HCT116 (cell line): ENCODE results near the gene TLE7. TPM values are rescaled to one million over a fixed set of nuclear protein-coding genes. Genes with fewer than 3 reads are reported as not detected.

Experiments
- ATAC-seq: fragments of 200-7000 bp; cut with Tn5 transposase; 2 replicates; pipeline ENCODE4 v1.9.1; 2020; ENCODE audit warnings: mild to moderate bottlenecking, moderate library complexity
- BruUV-seq: library from RNA; stranded (reverse); fragments of 400-500 nt; replicated peaks from 2 replicates; lab custom pipeline; 2021; lab: Mats Ljungman, UMichigan
- CTCF ChIA-PET: fragments of 300-600 bp; sonication (Branson Sonifier 250); formaldehyde crosslinking; loops from one replicate; lab custom pipeline; 2021; ENCODE audit warnings: antibody characterized with exemption; lab: Charles Lee
- POLR2A ChIA-PET: fragments of 300-600, 350-600 bp; sonication (Branson Sonifier 250); formaldehyde crosslinking; loops from one replicate; lab custom pipeline; 2021; ENCODE audit warnings: antibody characterized with exemption; lab: Charles Lee
- RAD21 ChIA-PET, 2 experiments: fragments of 300-600 bp; sonication (Branson Sonifier 250); formaldehyde crosslinking; loops; one replicate each; lab custom pipeline; 2023; ENCODE audit warnings: low total read pairs in 2 of 2; ENCODE audit not compliant: uncharacterized antibody in 2 of 2, unreplicated experiment in 2 of 2, low non-redundant PET in 1 of 2; lab: Charles Lee
- DNase-seq: peaks from one replicate; pipeline ENCODE4 v3.0.0-alpha.2; 2010; ENCODE audit warnings: low read depth, low spot score
- H2AFZ ChIP-seq: fragments of 200-600 bp; shearing (Covaris generic), sonication (generic); 2 replicates; pipeline ENCODE4 v1.6.1; 2017; ENCODE audit warnings: low read depth, mixed run types, mixed read lengths, antibody characterized with exemption, low read length; ENCODE audit not compliant: poor library complexity, severe bottlenecking
- H3K27ac ChIP-seq: 2 replicates; pipeline ENCODE4 v1.5.1; 2012; ENCODE audit warnings: low read depth, low read length
- H3K27me3 ChIP-seq: fragments of 200-600 bp; sonication (generic); 2 replicates; pipeline ENCODE4 v1.6.1; 2016; ENCODE audit warnings: mixed run types, low read length, mixed read lengths; ENCODE audit not compliant: insufficient read depth
- H3K36me3 ChIP-seq, 2 experiments: fragments of 200-500 bp in 1 of 2; fragments of 200-600 bp in 1 of 2; sonication (Bioruptor generic) in 1 of 2; sonication (generic) in 1 of 2; 2 replicates each; pipeline versions ENCODE4 v1.5.1 to v1.6.1; 2014 to 2016; ENCODE audit warnings: low read length in 2 of 2, inconsistent platforms in 1 of 2, mixed read lengths in 1 of 2, mixed run types in 1 of 2; ENCODE audit not compliant: insufficient read depth in 2 of 2, control insufficient read depth in 1 of 2
- H3K4me1 ChIP-seq, 2 experiments: fragments of 200-600 bp in 1 of 2; sonication (generic) in 1 of 2; 2 replicates each; pipeline versions ENCODE4 v1.5.1 to v1.6.1; 2012 to 2017; ENCODE audit warnings: low read length in 2 of 2, inconsistent platforms in 1 of 2, mild to moderate bottlenecking in 1 of 2, mixed read lengths in 1 of 2, mixed run types in 1 of 2, moderate library complexity in 1 of 2; ENCODE audit not compliant: insufficient read depth in 2 of 2, control insufficient read depth in 1 of 2
- H3K4me2 ChIP-seq: fragments of 200-600 bp; sonication (generic); 2 replicates; pipeline ENCODE4 v1.6.1; 2017; ENCODE audit warnings: mixed run types, low read length, mixed read lengths
- H3K4me3 ChIP-seq, 2 experiments: fragments of 200-600 bp in 1 of 2; sonication (generic) in 1 of 2; replicated peaks in 1 of 2; 2 replicates each; pipeline ENCODE4 v1.5.1; 2011 to 2016; ENCODE audit warnings: low read length in 2 of 2, control low read depth in 1 of 2, low read depth in 1 of 2, mild to moderate bottlenecking in 1 of 2, mixed read lengths in 1 of 2, mixed run types in 1 of 2
- H3K79me2 ChIP-seq: fragments of 200-600 bp; sonication (generic); 2 replicates; pipeline ENCODE4 v1.6.1; 2017; ENCODE audit warnings: mild to moderate bottlenecking, mixed run types, low read length, moderate library complexity, mixed read lengths; ENCODE audit not compliant: insufficient read depth
- H3K9ac ChIP-seq: fragments of 200-600 bp; sonication (generic); 2 replicates; pipeline ENCODE4 v1.6.1; 2016; ENCODE audit warnings: low read length, mixed read lengths
- H3K9me2 ChIP-seq: fragments of 200-600 bp; sonication (generic), shearing (Covaris generic); 2 replicates; pipeline ENCODE4 v1.6.1; 2017; ENCODE audit warnings: mixed run types, mild to moderate bottlenecking, moderate library complexity; ENCODE audit not compliant: insufficient read depth
- H3K9me3 ChIP-seq, 2 experiments: fragments of 200-500 bp in 1 of 2; fragments of 200-600 bp in 1 of 2; sonication (Bioruptor generic) in 1 of 2; sonication (generic) in 1 of 2; 2 replicates each; pipeline ENCODE4 v1.6.1; 2014 to 2017; ENCODE audit warnings: low read length in 2 of 2, mixed read lengths in 2 of 2, inconsistent platforms in 1 of 2, low read depth in 1 of 2, mild to moderate bottlenecking in 1 of 2, mixed run types in 1 of 2, moderate library complexity in 1 of 2; ENCODE audit not compliant: control insufficient read depth in 1 of 2, insufficient read depth in 1 of 2
- H4K20me1 ChIP-seq: fragments of 200-600 bp; sonication (generic), shearing (Covaris generic); 2 replicates; pipeline ENCODE4 v1.6.1; 2017; ENCODE audit warnings: mixed run types, mild to moderate bottlenecking, moderate library complexity; ENCODE audit not compliant: insufficient read depth
- ATF3 ChIP-seq: IDR thresholded peaks from 2 replicates; pipeline ENCODE4 v1.6.1; 2012
- CEBPB ChIP-seq: IDR thresholded peaks from 2 replicates; pipeline ENCODE4 v1.6.1; 2012; ENCODE audit warnings: low read depth
- EGR1 ChIP-seq: IDR thresholded peaks from 2 replicates; pipeline ENCODE4 v1.6.1; 2012; ENCODE audit warnings: low read depth
- EZH2phosphoT487 ChIP-seq: fragments of 200-600 bp; IDR thresholded peaks from 2 replicates; pipeline ENCODE4 v1.6.1; 2018; ENCODE audit warnings: antibody characterized with exemption, borderline replicate concordance
- FOSL1 ChIP-seq: IDR thresholded peaks from 2 replicates; pipeline ENCODE4 v1.6.1; 2012; ENCODE audit warnings: low read depth
- POLR2A ChIP-seq: IDR thresholded peaks from 2 replicates; pipeline ENCODE4 v1.7.0; 2011; ENCODE audit warnings: borderline replicate concordance; ENCODE audit not compliant: insufficient read depth, insufficient read length; ENCODE audit errors: extremely low read depth
- RAD21 ChIP-seq: IDR thresholded peaks from 2 replicates; pipeline ENCODE4 v1.6.1; 2012; ENCODE audit warnings: low read depth, mild to moderate bottlenecking
- SIN3A ChIP-seq: IDR thresholded peaks from 2 replicates; pipeline ENCODE4 v1.6.1; 2012; ENCODE audit warnings: low read depth
- SP1 ChIP-seq: IDR thresholded peaks from 2 replicates; pipeline ENCODE4 v1.6.1; 2012; ENCODE audit warnings: low read depth
- TCF7L2 ChIP-seq: IDR thresholded peaks from 2 replicates; pipeline ENCODE4 v1.7.0; 2011; ENCODE audit warnings: borderline replicate concordance, inconsistent platforms; ENCODE audit not compliant: insufficient read depth, insufficient read length; ENCODE audit errors: extremely low read depth
- YY1 ChIP-seq: IDR thresholded peaks from 2 replicates; pipeline ENCODE4 v1.6.1; 2011; ENCODE audit warnings: low read length, low read depth, moderate library complexity, mild to moderate bottlenecking; ENCODE audit not compliant: insufficient replicate concordance; ENCODE audit errors: extremely low read depth
- ZFX ChIP-seq: fragments of 450-650 bp; IDR thresholded peaks from 2 replicates; pipeline ENCODE4 v1.6.1; 2017
- ZNF274 ChIP-seq: fragments of 200-500 bp; sonication (Bioruptor generic); IDR thresholded peaks from 2 replicates; pipeline ENCODE4 v1.6.1; 2014; ENCODE audit warnings: mild to moderate bottlenecking, low read depth, low read length, inconsistent platforms
- intact Hi-C: fragments of 100-400 bp; cut with micrococcal nuclease; formaldehyde crosslinking; loops from 2 replicates; pipeline ENCODE4 v1.10.0; 2022
- total RNA-seq: library from RNA; stranded (reverse); gene quantifications from one replicate; pipeline ENCODE4 v1.2.1, GENCODE V29; 2021; ENCODE audit not compliant: unreplicated experiment
- TF ChIP-seq, protein P1 (sequence below): IDR thresholded peaks from 2 replicates; pipeline ENCODE4 v1.6.1; 2012
- TF ChIP-seq, protein P2 (sequence below): IDR thresholded peaks from 2 replicates; pipeline ENCODE4 v1.6.1; 2011; ENCODE audit warnings: mild to moderate bottlenecking, low read length, moderate library complexity; ENCODE audit not compliant: insufficient replicate concordance; ENCODE audit errors: extremely low read depth

The TLE7 gene
- total RNA-seq, 1 experiment from 2014 or later, result not detected

GRCh38 chr16:71429581-71429980 lies 12.3 kb downstream of the TLE7 start:
- ATAC-seq (no peak), DNase-seq (no peak)
- no peaks in the 10 kb centered on the region for H4K20me1 ChIP-seq
- no peaks in the 10 kb centered on the region for H3K9me2 ChIP-seq
- peaks cover 0 to 7% of the 10 kb centered on the region in 2 experiments; a peak in 1 of 4 replicates for H3K9me3 ChIP-seq
- H2AFZ ChIP-seq, result no peak overlapping the region
- H3K36me3 ChIP-seq, result no peaks in the 10 kb centered on the region
- H3K27me3 ChIP-seq, result no peaks in the 10 kb centered on the region
- H3K4me1 ChIP-seq, result peaks cover 4 to 14% of the 10 kb centered on the region in 2 experiments; a peak in 3 of 4 replicates
- no TSS peak for BruUV-seq
- ChIA-PET RAD21 (no interaction called here), CTCF (no interaction called here), POLR2A (no interaction called here)
- intact Hi-C loops, result no loop called here
- no peak for TF ChIP-seq YY1
- TF ChIP-seq ATF3, result no peak
- TF ChIP-seq FOSL1, result no peak
- no peak for TF ChIP-seq EGR1
- no peak for TF ChIP-seq SIN3A
- TF ChIP-seq ZFX, result no peak
- TF ChIP-seq, protein P1, sequence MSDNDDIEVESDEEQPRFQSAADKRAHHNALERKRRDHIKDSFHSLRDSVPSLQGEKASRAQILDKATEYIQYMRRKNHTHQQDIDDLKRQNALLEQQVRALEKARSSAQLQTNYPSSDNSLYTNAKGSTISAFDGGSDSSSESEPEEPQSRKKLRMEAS, result no peak
- TF ChIP-seq EZH2phosphoT487, result no peak
- no peak for TF ChIP-seq CEBPB
- no peak for TF ChIP-seq TCF7L2
- no peak for TF ChIP-seq ZNF274
- no peak for TF ChIP-seq RAD21
- TF ChIP-seq POLR2A, result no peak
- TF ChIP-seq, protein P2, sequence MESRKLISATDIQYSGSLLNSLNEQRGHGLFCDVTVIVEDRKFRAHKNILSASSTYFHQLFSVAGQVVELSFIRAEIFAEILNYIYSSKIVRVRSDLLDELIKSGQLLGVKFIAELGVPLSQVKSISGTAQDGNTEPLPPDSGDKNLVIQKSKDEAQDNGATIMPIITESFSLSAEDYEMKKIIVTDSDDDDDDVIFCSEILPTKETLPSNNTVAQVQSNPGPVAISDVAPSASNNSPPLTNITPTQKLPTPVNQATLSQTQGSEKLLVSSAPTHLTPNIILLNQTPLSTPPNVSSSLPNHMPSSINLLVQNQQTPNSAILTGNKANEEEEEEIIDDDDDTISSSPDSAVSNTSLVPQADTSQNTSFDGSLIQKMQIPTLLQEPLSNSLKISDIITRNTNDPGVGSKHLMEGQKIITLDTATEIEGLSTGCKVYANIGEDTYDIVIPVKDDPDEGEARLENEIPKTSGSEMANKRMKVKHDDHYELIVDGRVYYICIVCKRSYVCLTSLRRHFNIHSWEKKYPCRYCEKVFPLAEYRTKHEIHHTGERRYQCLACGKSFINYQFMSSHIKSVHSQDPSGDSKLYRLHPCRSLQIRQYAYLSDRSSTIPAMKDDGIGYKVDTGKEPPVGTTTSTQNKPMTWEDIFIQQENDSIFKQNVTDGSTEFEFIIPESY, result no peak
- no peak for TF ChIP-seq SP1
- no peak overlapping the region for H3K9ac ChIP-seq
- no peak overlapping the region for H3K27ac ChIP-seq
- H3K4me2 ChIP-seq, result no peak overlapping the region
- no peak overlapping the region for H3K4me3 ChIP-seq
- H3K79me2 ChIP-seq, result no peaks in the 10 kb centered on the region
